Prostate gland (tissue), 2 donors: ENCODE measurements around the gene TBX4.

Experiments
- CTCF ChIP-seq, 4 experiments: fragments of 200-600 bp in 2 of 4; fragments of 450-650 bp in 2 of 4; sonication (generic) in 2 of 4; IDR thresholded peaks; 1 replicate in 3 of 4; 2 replicates in 1 of 4; pipeline ENCODE4 v1.5.1; 2016 to 2019; ENCODE audit warnings: antibody characterized with exemption in 4 of 4, mild to moderate bottlenecking in 2 of 4, moderate library complexity in 2 of 4
- POLR2A ChIP-seq: fragments of 450-650 bp; IDR thresholded peaks from one replicate; pipeline ENCODE4 v1.6.1; 2016; ENCODE audit warnings: antibody characterized with exemption, mild to moderate bottlenecking
- POLR2AphosphoS5 ChIP-seq: sonication (generic); formaldehyde crosslinking; IDR thresholded peaks from one replicate; pipeline ENCODE4 v1.6.1; 2017; ENCODE audit warnings: antibody characterized with exemption

DNA sequence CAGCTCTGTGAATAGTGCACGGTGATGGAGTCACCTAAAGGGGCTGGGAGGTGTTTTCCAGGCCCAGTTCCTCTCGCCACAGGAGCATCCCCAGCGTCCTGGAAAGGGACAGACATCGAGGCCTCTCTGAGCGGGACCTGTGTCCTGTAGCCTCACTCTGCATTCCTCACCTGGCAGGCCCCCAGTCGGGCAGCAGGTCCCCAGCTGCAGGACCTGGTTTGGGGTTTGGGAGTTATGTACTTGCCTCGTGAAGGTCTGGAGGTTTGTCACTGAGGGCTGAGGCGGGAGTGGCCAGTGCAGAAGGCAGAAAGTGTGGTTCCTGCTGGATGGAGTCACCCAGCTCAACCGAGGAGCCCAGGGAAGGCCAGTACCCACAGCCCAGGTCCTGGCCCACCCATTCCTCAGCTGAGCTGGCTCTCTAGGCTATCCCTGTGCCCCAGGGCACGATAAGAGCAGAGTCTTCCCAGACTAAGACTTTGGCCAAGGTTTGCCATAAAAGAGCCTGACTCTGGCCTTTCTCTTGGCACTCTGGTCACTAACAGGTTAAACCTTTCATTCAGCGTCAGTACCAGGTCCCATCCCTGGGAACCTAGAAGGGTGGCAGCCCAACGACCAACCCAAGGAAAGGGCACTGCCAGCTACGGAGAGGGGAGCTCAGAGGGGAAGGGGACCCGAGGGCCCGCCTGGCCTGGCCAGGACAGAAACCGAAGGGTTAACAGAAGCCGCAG is 24.4 kb downstream of the TBX4 start:
- no peak for TF ChIP-seq CTCF (IDR thresholded peaks at IDR 0.05)
- TF ChIP-seq POLR2AphosphoS5: no peak
- TF ChIP-seq POLR2A: no peak
